Neural progenitor cell (in vitro differentiated cells): Measurements from ENCODE around the gene RAET1E.

Experiments
- CTCF ChIP-seq: fragments of 200-600 bp; sonication (generic); IDR thresholded peaks from 2 replicates; pipeline ENCODE4 v1.5.1; 2017; ENCODE audit warnings: antibody characterized with exemption, mild to moderate bottlenecking
- EZH2 ChIP-seq: fragments of 200-600 bp; sonication (generic); IDR thresholded peaks from 2 replicates; pipeline ENCODE4 v1.6.1; 2017; ENCODE audit warnings: antibody characterized with exemption, mild to moderate bottlenecking, moderate library complexity

- TF ChIP-seq CTCF = peak; percentile 72
- TF ChIP-seq EZH2 = no peak
Measured at GRCh38 chr6:149929422-149929821, 31.5 kb upstream of the RAET1E start.
